GM18502 (cell line): ENCODE data around the gene EPHA5.

Experiments used
- ATAC-seq: cut with Tn5 transposase; IDR thresholded peaks from one replicate; pipeline ENCODE4 v1.9.1; 2021; ENCODE audit warnings: mild to moderate bottlenecking; ENCODE audit not compliant: unreplicated experiment, poor library complexity

The EPHA5 gene

DNA sequence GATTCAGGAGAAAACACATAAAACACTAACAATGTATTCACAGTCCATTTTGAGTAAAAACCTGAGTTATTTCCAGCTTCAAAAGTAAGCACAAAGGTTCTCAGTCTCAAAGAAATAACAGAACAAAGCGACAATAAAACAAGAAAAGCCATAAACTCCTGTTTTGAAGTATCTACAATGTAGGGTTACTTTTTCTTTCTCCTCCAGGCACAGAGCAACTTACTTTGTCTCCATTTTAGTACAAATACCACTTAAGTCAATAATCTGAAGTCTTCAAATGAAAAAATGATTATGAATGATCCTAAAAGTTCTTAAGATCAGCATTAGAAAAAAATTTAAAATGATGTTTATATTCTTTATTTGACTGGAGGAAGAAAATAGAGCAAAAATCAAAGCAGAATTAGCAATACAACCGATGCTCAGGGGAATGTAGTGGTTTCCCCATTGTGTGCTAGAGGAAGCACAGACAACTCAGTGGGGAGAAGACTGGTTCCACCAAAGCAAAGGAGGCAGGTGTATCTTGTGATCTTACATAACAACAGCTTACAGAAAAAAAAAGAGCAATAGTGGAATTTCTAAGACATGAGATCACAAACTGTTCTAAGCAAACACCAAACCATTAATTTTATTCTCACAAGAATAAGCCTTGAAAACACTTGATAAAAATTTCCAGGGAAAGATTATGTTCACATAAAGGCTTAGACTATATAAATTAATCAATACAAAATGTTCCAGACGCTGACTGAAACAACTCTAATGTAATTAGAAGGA, 35.1 kb downstream of the EPHA5 start:
- ATAC-seq, result no peak

DNA sequence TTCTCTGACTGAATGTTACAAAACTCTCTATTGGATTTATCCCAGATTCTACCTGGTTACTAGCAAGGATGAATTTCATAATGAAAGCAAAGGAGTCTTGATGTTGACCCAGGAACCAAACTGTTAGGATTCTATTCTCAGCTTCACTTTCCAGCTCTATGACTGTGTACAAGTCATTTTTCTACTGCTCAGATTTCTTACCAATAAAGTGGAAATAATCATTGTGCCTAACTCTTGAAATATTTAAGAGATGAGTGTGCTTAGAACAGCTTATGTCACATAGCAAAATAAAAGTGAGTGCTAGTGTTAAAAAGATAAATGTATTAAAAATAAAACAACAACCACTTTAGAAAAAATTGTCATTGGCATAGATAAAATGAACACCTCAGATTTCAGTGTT, 45.6 kb downstream of the EPHA5 start:
- no peak for ATAC-seq

DNA sequence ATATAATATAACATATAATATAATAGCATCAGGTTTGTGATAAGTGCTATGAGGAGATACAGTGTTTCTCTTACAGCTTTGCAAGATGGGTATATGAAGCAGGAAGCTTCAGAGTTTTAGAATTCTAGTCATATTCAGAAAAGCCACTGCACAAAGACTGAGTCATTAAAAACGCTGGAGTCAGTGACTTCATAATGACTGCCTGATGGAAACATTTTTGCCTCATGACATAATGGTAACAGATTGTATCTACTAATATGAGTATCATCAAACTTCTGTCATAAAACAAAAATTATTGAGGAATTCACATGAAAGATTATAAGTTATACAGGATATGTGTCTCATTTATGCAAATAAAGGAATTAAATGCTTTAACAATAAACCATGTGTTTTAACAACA, 46.8 kb downstream of the EPHA5 start:
- ATAC-seq, result no peak

DNA sequence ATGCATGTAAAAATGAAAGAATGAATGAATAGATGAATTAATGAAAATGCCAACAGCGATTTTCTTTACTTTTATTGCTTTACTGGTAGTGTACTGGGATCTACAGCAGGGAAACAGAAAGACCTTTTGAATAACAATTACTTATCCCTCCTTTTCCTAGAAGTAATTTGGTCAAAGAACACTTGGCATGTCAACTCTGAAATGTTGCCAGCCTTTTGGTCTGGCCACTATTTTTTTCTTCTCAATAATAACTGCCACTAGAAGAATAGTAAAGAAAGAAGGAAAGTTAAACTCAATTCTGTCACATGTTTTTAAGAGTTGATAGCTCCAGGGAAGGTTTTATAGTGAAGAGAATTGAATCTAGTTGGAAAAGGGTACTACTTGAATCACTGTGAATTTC, 52.9 kb downstream of the EPHA5 start:
- no peak for ATAC-seq

GRCh38 chr4:65604515-65604914, 65.8 kb downstream of the EPHA5 start:
- ATAC-seq, result no peak

- ATAC-seq, result no peak
These were observed 69.6 kb downstream of the EPHA5 start for GRCh38 chr4:65600656-65601055.

GRCh38 chr4:65599340-65599739, 70.9 kb downstream of the EPHA5 start:
- ATAC-seq, result no peak

- no peak for ATAC-seq
These were observed 72.6 kb downstream of the EPHA5 start for GRCh38 chr4:65597697-65598096.

- no peak for ATAC-seq
These were observed 78.2 kb downstream of the EPHA5 start for GRCh38 chr4:65592089-65592488.

GRCh38 chr4:65589921-65590320, 80.4 kb downstream of the EPHA5 start:
- ATAC-seq, result no peak

GRCh38 chr4:65589331-65589730, 81.0 kb downstream of the EPHA5 start:
- no peak for ATAC-seq

DNA sequence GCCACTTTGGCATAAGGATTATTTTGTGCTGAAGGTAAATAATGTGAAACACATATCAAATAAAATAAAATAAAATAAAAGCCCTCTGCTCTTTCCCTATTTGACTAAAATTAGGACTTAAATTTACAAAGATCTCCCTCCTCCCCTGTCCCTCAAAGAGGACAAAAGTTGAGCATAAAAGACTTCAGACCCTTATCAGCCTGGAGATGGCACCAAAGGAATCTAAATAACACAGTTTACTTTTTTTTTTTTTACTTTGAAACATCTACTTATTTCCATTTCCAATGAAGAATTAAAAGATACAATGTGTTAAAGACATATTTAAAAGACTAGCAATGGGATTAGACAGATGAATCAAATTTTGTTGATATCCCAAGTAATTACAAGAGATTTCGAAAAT, 89.7 kb downstream of the EPHA5 start:
- no peak for ATAC-seq

DNA sequence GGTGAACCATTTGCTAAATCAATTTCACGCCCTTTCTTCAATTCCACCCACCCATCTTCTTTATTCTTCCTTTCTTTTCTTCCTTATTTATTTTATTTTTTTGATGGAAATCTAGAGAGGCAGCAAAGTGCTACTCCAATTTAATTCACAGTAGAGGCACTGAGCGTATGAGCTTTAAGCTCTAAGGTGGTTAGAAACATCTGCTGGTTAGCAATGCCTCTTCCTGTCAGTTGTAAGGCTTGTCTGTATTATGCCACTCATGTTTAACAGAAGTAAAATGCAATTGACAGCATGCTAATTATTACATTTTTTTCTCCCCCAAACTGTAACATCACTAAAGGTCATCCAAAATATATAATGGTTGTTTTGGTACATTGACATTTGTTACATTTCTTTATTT, 103.8 kb downstream of the EPHA5 start:
- no peak for ATAC-seq

- ATAC-seq, result no peak
These were observed 109.1 kb downstream of the EPHA5 start for GRCh38 chr4:65561164-65561563.

DNA sequence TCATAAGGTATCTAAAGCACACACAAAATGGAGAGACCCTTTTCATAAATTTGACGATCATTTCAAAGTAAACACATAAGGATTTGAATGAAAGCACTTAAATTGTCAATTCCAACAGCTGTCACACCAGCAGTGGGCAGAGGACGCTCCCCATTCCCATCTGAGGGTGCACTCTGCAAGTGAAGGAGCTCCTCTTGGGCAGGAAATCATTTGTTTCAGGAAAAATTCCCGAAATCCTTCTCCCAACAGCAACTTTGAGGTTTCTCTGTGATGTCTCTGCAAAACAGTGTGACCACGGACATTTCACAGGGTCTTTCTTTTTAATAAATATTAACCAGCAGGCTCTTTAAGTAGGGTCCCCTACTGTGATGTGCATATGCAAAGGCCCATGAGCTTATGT, 111.0 kb downstream of the EPHA5 start:
- ATAC-seq, result no peak

DNA sequence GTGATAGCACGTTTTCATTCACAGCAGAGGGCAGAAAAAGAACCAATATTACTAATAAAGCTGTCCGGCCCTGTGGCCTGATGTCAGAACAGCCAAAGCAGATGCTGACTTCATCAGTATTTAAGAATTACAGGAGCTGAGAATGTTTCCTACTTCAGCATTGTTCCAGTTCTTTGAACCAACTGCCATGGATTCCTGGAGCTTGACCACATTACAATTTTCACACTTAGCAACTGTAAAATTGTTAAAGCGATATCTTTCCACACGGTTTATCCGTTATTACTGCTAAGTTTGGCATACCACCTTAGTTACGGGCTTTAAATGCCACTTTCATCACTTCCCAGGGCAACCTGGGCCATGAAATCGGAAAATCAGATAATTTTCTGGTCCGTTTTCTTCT, 118.2 kb downstream of the EPHA5 start:
- ATAC-seq, result no peak

- ATAC-seq, result no peak
These were observed 119.8 kb downstream of the EPHA5 start for GRCh38 chr4:65550500-65550899.

DNA sequence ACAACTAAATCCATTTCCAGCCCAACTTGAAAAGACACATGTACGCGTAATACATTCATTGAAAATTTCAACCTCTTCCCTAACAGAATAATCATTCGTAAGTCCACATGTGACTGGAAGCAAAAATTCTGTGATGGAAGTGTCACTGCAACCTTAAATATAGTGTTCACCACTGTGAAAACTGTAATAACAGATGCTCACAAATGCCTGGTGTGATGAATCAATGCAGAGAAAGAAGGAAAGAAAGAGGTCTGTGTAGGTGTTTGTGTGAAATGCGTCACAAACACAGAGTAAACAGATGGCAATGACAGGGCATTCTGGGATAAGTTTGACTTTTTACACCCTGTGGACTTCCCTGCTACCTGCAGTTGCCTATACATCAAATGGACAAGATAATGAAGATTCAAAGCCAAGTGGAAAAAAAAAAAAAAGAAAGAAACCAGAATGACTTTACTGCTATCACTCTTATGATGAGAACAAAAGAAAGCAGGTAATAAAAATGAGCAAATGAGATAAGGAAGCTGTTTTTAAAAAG, 123.3 kb downstream of the EPHA5 start:
- no peak for ATAC-seq

- ATAC-seq, result no peak
These were observed 131.7 kb downstream of the EPHA5 start for GRCh38 chr4:65538571-65538970.

DNA sequence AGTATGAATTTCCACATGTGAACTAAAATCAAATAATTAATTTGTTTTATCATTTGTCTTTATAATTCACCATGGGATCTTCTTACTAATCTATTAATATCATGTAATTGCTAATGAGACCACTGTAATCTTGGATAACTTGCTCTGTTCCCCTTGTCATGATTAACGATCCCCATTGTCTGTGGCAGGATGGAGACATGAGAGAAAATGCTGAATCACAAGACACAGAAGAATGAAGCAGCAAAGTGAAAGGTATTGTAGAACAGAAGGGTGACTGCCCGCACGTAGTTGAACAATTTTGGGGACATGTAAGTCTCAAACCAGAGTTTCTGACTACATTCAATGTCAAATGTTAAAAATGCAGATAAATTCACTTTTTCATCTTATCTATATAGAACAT, 135.2 kb downstream of the EPHA5 start:
- ATAC-seq, result no peak

DNA sequence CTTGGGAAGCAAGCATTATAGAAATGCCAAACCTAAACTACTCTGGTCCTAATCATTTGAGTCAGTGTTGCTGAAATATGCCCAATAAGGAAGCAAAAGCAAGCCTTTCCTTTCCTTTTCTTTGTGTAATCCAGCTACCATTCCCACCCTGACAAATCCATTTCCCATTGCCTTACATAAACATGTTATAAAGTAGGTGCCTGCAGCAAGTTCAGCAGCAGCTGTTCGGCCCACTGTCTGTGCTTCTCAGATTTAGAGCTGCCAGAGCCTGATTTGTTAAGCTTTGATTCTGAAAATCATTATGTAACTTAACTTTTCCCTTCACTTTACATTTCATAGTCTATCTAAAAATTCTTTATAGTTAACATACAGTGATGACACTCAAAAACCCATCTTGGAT, 148.6 kb downstream of the EPHA5 start:
- no peak for ATAC-seq

DNA sequence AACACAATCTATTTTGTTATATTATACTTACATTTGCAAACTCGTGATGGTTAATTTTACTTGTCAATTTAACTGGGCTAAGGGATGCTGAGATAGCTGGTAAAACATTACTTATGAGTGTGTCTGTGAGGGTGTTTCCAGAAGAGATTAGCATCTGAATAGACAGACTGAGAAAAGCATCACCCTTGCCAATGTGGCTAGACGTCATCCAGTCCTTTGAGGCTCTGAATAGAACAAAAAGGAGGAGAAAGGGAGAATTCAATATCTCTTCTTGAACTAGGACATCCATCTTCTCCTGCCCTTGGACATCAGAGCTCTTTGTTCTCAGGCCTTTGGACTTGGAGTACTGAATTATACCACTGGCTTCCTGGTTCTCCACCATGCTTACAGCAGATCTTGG, 154.6 kb downstream of the EPHA5 start:
- ATAC-seq, result no peak
